IPS-20b (cell line): ENCODE results near the gene NISCH.
"Not testable (repeated sequence)": the region's sequence is repeated elsewhere in the genome, so short reads cannot be mapped to it uniquely, and the experiment has no call there.

Source experiments
- H3K27ac ChIP-seq: one replicate; pipeline ENCODE4 v1.5.1; 2013; ENCODE audit warnings: low read length
- H3K27me3 ChIP-seq: 2 replicates; pipeline ENCODE4 v1.6.1; 2013; ENCODE audit warnings: mild to moderate bottlenecking, low read length, inconsistent platforms; ENCODE audit not compliant: insufficient read depth
- H3K36me3 ChIP-seq: 2 replicates; pipeline ENCODE4 v1.6.1; 2013; ENCODE audit warnings: low read depth, mild to moderate bottlenecking, inconsistent platforms, low read length, moderate library complexity; ENCODE audit not compliant: insufficient read depth
- H3K4me1 ChIP-seq: 2 replicates; pipeline ENCODE4 v1.6.1; 2013; ENCODE audit warnings: mild to moderate bottlenecking, control low read depth, inconsistent platforms, low read length, moderate library complexity; ENCODE audit not compliant: insufficient read depth
- H3K4me3 ChIP-seq: 2 replicates; pipeline ENCODE4 v1.5.1; 2013; ENCODE audit warnings: mild to moderate bottlenecking, low read length, inconsistent platforms
- H3K9ac ChIP-seq: 2 replicates; pipeline ENCODE4 v1.6.1; 2013; ENCODE audit warnings: low read depth, mild to moderate bottlenecking, inconsistent platforms, low read length, moderate library complexity
- H3K9me3 ChIP-seq: 2 replicates; pipeline ENCODE4 v1.6.1; 2013; ENCODE audit warnings: mild to moderate bottlenecking, low read depth, low read length, inconsistent platforms; ENCODE audit not compliant: insufficient read depth

NISCH gene

DNA sequence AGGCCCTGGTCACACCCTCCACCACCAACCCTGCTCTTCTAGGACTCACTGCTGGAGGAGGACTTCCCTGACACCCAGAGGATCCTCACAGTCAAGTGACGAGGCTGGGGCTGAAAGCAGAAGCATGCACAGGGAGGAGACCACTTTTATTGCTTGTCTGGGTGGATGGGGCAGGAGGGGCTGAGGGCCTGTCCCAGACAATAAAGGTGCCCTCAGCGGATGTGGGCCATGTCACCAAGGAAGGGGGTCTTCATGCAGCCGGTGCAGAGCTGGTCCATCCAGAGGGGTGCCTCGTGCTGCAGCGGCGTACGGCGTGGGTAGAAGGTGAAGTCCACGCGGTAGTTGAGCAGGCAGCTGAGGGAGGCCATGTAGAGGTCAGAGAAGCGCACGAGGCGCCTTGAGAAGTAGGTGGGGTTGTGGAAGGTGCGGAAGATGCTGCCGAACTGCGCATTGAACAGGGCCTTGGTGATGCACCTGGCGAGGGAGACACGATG is 68.9 kb downstream of the NISCH start:
- Histone ChIP-seq H3K9me3 (no peaks in the 10 kb centered on the region), H3K36me3 (peaks cover 59% of the 10 kb centered on the region), H3K27ac (no peak overlapping the region), H3K4me3 (no peak overlapping the region), H3K9ac (no peak overlapping the region), H3K4me1 (no peaks in the 10 kb centered on the region), H3K27me3 (no peaks in the 10 kb centered on the region)

DNA sequence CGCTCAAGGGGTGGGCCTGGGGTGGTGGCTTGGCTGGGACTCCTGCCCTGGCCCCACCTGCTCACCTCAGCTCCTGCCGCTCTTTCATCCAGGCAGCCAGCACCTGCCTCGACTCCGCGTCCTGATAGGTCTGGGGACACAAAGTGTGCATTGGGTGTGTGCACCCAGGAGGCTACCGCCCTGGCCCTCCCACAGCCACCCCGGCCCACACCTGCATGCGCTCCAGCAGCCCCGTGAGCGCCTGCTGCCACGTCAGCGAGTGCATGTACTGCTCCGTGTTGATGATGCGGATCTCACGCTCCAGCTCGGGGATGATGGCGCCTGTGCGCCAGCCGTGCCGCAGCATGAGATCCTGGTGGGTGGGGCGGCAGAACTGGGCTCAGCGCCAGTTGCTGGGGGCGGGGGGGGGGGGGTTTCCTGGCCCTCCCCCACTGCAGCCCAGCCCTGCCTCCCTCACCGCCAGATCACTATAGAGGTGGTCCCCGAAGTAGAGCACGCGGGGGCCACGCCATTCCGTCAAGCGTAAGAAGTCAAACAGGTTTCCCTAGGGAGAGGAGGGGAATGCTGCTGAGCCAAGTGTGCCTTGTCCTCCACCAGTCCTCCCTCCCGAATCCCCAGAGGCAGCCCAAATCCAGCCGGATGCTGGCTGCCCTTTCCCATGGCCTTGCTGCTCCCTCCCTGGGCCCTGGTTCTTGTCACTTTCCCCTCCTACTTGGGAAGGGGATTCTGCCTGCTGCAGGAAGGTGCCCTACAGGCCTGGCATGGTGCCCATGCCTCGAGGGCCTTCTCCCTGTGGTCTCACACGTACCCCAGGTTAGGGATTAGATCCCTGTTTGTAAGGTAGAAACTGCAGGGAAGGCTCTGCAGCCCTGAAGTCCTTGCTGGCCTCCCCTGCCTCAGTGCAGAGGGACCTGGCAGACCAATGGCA is 69.6 kb downstream of the NISCH start:
- Histone ChIP-seq H3K4me1 (no peaks in the 10 kb centered on the region), H3K9ac (no peak overlapping the region), H3K4me3 (no peak overlapping the region), H3K27ac (no peak overlapping the region), H3K27me3 (no peaks in the 10 kb centered on the region), H3K36me3 (peaks cover 61% of the 10 kb centered on the region), H3K9me3 (no peaks in the 10 kb centered on the region)

DNA sequence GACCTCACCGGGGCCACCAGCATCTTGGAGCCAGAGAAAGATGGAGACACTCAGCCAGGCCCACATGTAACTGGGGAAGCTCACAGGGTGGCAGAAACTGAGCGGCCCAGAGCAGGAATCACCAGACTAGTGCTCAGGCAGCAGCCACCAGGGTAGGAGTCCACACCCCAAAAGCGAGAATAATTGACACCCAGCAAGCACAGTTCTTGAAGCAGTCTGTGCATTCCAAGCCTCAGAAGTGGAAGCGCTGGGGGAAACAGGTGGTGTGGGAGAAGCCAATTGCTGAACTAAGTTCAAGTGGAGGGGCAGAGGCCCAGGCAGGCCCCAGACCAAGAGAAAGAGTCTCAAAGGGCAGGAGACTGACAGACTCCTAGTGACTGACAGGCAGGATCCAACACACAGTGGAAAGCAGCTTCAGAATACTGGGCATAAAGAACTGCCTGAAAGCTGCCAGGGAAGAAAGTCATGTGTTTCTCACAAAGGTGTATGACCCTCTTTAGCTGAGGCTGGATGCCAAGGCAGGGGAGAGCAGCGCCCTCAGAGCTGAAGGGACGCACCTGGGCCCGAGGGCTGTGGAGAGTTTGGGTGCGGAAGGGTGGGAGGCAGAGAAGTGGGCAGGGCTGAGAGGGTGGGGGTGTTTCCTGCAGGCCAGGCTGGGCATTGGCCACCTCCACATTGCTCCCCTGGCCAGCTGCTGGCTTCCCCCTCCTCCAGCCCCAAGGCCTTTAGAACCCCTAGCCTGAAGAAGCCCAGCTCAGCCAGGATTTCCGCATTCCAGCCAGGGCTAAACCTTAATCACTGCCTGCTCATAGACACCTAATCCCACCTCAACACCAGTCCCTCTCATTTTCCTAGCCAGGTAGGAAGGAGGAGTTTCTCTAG is 70.5 kb downstream of the NISCH start:
- H3K36me3 ChIP-seq = peaks cover 65% of the 10 kb centered on the region
- no peak overlapping the region for H3K9ac ChIP-seq
- no peaks in the 10 kb centered on the region for H3K4me1 ChIP-seq
- no peaks in the 10 kb centered on the region for H3K27me3 ChIP-seq
- H3K9me3 ChIP-seq = no peaks in the 10 kb centered on the region
- no peak overlapping the region for H3K27ac ChIP-seq
- no peak overlapping the region for H3K4me3 ChIP-seq

DNA sequence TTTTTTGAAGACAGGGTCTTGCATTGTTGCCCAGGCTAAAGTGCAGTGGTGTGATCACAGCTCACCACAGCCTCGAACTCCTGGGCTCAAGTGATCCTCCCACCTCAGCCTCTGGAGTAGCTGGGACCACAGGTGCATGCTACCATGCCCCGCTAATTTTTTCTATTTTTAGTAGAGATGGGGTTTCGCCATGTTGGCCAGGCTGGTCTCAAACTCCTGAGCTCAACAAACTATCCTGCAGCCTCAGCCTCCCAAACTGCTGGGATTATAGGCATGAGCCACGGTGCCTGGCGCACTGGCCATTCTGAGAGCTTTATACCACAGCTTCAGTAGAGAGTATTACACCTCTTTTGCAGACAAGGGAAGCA is 71.3 kb downstream of the NISCH start:
- H3K9ac ChIP-seq, H3K27ac ChIP-seq, H3K4me3 ChIP-seq, H3K27me3 ChIP-seq, H3K9me3 ChIP-seq, H3K4me1 ChIP-seq: not testable (repeated sequence)
- H3K36me3 ChIP-seq = peaks cover 70% of the 10 kb centered on the region

DNA sequence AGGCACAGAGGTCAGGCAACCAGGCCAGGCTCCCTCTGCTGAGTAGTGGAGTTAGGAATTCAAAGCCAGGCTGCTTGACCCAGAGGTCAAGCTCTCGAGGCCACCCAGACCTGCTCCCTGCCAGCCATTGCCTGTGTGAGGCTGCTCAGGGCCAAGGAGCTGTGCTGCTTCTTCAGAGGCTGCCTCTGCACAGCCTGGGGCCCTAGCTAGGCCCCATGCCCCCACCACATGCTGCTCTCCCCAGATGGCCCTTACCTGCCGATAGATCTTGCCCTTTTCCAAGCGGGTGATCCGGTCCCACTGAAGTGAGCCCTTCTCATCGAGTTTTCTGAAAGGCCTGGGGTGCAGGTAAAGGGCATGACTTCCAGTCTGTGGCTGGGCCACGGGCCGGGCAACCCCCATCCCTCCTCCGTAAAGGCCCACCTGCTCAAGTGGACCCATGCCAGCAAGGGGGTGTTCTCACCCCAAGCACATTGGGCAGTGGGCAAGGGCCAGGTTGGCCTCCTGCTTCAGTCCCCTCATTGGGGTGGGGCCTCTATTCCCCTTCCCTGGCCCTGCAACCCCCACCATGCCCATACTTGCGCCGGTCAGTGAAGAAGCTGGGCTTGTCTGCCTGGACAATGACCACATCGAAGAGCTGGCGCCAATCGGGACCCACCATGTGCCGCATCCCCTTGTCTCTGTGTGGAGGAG is 71.8 kb downstream of the NISCH start:
- H3K27ac ChIP-seq = no peak overlapping the region
- no peaks in the 10 kb centered on the region for H3K27me3 ChIP-seq
- H3K9ac ChIP-seq = no peak overlapping the region
- no peak overlapping the region for H3K4me3 ChIP-seq
- H3K4me1 ChIP-seq = peaks cover 1% of the 10 kb centered on the region; the same call in 1 of the 2 replicates
- peaks cover 70% of the 10 kb centered on the region for H3K36me3 ChIP-seq
- no peaks in the 10 kb centered on the region for H3K9me3 ChIP-seq

DNA sequence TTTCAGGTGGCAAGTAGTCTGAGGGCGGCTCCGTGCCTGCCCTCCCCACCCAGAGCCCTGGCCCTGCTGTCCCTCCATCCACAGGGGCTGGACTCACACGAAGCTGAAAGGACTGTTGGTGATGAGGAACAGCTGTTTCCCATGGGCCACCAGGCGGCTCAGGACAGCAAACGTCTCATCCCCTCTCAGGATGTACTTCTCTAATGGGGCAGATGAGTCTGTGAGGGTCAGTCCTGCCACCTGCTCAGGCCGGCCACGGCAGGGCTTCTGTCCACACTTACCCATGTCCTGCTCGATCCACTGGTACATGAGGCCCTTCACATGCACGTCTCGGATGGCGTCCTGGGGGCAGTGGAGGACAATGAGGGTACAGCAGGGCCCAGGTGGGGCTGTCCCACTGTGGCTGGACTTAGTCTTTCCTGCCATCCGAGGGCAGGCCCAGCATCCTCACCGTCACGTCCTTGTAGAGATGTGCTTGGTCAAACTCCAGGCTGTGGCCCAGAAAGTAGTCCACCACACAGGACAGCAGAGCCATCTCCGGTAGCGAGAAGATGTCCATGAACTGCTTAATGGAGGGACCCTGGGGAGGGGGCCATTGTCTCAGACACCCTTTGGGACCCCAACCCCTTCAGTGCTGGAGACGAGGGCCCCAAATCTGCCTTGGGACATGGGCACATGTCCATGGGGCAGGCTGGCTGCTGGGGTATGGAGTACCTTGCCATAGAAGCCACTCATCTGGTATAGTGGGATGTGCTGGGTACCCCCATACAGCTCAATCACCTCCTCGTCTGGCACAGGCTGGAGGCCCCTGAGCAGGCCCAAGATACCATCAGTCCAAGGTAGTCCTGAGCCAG is 72.6 kb downstream of the NISCH start:
- Histone ChIP-seq H3K36me3 (peaks cover 70% of the 10 kb centered on the region), H3K9ac (no peak overlapping the region), H3K4me3 (no peak overlapping the region), H3K27ac (no peak overlapping the region), H3K4me1 (peaks cover 6% of the 10 kb centered on the region; the same call in 1 of the 2 replicates), H3K9me3 (no peaks in the 10 kb centered on the region), H3K27me3 (no peaks in the 10 kb centered on the region)

DNA sequence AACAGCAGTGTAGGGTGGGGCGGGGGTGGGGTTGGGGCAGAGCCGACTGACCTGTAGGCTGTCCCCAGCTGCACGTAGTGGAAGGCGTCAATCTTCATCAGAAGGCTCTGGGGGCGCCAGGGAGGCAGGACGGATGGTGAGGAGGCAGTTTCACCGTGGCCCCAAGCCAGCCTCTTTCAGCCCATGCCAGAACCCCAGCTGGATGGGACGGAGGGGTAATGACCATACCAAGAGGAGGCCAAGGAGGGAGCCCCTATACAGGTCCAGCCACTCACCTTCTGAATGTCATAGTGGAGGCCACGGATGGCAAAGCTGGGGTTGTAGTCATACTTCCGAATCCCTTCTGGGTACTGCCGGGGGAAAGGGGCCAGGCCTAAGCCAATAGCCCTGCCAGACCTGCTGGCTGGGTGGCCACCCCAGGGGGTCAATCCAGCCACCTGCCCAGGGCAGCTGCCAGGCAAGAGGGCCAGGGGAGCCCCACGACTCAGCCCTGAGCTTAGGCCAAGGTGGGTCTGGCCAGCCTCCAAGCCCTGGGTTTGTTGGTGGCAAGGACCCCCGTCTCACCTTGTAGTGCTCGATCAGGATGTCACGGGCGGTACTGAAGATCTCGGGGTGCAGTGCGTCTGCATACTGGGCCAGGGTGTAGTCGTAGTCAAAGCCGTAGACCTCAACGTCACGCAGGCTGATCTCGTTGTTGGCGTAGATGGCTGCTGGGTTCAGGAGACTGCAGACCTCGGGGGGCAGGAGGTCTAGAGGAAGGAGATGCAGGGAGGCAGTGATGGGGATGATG is 73.4 kb downstream of the NISCH start:
- peaks cover 6% of the 10 kb centered on the region; the same call in 1 of the 2 replicates for H3K4me1 ChIP-seq
- H3K36me3 ChIP-seq = peaks cover 64% of the 10 kb centered on the region

DNA sequence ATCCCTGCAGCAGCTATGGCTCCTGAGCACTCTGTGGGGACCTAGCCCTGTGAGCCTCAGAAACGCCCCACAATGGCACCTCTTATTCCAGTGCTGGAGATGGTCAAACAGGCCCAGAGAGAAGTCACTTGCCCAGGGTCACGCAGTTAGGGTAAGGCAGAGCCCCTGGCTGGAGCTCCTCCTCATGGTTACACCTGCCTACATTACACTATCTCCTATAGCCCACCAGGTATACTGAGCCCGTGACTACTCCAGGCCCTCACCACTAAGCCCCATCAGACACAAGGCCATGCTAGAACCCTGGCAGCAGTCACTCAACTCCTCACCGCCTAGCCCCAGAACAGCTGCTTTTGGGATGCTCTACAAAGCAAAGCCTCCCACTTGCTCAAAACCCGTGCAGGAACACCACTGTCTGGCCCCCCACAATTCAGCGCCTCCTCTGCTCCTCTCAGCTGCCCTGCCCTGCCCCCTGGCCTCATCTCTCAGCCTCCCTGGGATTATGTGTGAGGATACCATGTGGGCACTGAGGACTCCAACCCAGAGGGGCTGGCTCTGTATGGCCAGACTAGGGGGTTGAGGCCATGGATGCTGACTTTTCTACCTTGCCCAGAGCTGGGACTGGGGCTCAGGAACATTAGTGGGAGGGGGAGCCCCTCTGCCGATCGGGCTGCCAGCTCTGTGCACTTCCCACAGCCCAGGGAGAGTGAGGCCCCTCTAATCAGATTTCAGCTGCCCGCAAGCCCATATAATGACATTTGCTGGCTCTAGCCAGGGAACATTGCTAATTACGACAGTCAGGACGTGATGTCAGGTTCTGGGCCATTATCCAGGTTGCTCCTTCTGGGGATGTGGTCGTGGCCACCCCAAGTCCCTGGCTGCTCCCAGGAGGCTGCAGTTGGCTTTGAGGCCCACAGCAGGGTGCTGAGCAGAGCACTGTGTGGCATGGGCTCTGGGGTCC is 74.3 kb downstream of the NISCH start:
- H3K9ac ChIP-seq = no peak overlapping the region
- H3K4me3 ChIP-seq = no peak overlapping the region
- no peaks in the 10 kb centered on the region for H3K9me3 ChIP-seq
- no peak overlapping the region for H3K27ac ChIP-seq
- peaks cover 6% of the 10 kb centered on the region; the same call in 1 of the 2 replicates for H3K4me1 ChIP-seq
- peaks cover 55% of the 10 kb centered on the region for H3K36me3 ChIP-seq
- H3K27me3 ChIP-seq = no peaks in the 10 kb centered on the region

More for the DNA sequence above, 73.4 kb downstream of the NISCH start:
- Histone ChIP-seq H3K9me3 (no peaks in the 10 kb centered on the region), H3K27ac (no peak overlapping the region), H3K27me3 (no peaks in the 10 kb centered on the region), H3K4me3 (no peak overlapping the region), H3K9ac (no peak overlapping the region)

DNA sequence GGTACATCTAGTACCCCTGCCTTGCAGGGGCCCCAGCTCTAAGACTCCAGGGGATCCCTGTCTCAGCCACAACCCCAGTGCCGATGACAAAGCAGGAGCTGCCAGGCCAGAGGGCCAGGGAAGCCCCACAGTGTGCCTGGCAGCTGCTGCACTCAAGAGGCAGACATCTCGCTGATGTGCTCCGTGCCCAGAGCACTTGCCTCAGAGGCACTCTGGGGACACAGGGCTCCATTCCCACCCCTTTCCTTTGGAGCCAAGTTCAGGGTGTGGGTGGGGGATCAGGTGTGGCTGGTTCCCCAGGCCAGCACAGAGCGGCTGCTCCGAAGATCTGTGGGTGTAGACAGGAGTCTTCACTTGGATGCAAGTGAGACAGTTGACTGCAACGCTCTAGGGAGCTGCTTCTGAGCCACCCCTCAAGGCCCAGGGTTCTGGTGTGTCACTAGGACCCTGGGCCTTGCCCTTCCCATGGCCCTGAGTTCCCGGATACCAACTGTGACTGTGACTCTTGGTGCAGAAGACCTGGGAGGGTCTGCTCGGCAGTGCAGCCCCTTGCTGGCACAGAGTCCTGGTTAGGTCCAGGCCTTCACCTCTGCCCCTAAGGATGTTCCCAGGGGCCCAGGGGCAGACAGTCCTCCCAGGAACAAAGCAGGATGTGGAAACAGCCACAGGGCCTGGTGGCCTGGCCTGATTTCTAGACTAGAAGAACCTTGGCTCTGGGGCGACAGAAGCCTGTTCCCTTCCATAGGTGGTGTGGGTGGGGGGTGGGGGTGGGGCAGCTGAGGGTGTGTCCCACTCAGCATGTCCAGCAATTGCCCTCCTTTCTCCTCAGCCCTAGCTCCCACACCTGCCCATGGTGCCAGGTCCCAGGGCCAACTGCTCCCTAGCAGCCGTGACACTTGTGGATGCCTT is 75.8 kb downstream of the NISCH start:
- no peak overlapping the region for H3K27ac ChIP-seq
- no peaks in the 10 kb centered on the region for H3K9me3 ChIP-seq
- H3K4me3 ChIP-seq = 0 out of 2 replicates have a peak overlapping the region, but pooled peaks have one; percentile 82
- no peak overlapping the region for H3K9ac ChIP-seq
- no peaks in the 10 kb centered on the region for H3K27me3 ChIP-seq
- peaks cover 6% of the 10 kb centered on the region; the same call in 1 of the 2 replicates for H3K4me1 ChIP-seq
- H3K36me3 ChIP-seq = peaks cover 42% of the 10 kb centered on the region
